ENCODE measurements around the gene NIPSNAP2.

DNA sequence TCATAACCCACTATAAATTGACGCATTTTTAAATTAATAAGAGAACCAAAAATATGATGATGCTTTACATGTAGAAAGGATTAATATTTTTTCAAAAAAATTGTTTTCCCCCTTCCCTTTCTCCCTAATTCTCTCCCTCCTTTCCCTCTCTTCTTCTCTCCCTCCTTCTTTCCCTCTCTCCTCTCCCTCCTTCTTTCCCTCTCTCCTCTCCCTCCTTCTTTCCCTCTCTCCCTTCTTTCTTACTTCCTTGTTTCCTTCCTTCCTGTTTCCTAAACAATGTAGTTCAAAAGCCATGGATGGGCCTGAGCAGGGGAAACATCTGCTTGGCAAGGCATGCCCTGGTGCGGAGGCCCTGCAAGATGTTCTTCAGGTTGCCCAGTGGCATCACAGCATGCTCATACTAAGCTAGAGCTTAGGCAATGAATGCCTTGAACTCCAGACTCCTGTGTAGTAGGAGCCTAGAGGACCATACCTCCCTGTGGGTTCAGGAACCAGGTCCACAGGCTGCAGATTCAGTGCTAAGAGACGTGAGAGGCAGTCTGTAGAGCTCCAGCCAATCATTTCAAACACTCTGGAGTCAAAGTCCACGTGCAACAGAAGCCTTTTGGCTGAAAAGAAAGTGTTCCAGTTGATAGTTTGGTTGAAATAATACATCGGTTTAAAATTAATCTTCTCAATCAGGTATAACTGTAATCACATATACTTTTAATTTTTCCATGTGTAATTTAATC lies 32.8 kb upstream of the NIPSNAP2 start:
- TF ChIP-seq FOXM1 (IDR thresholded peaks at IDR 0.05; ENCODE audit: borderline replicate concordance), result no peak
- no peak for TF ChIP-seq SP1 (IDR thresholded peaks at IDR 0.05)
- TF ChIP-seq ELF4 (IDR thresholded peaks at IDR 0.05), result no peak
- no peak for TF ChIP-seq HDGF (IDR thresholded peaks at IDR 0.05; ENCODE audit: borderline replicate concordance)
- no peak for TF ChIP-seq TARDBP (IDR thresholded peaks at IDR 0.05)
- no peak for TF ChIP-seq FOXK2 (IDR thresholded peaks at IDR 0.05)
- no peak for TF ChIP-seq ARNT (IDR thresholded peaks at IDR 0.05)
- TF ChIP-seq, protein P1, sequence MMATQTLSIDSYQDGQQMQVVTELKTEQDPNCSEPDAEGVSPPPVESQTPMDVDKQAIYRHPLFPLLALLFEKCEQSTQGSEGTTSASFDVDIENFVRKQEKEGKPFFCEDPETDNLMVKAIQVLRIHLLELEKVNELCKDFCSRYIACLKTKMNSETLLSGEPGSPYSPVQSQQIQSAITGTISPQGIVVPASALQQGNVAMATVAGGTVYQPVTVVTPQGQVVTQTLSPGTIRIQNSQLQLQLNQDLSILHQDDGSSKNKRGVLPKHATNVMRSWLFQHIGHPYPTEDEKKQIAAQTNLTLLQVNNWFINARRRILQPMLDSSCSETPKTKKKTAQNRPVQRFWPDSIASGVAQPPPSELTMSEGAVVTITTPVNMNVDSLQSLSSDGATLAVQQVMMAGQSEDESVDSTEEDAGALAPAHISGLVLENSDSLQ (IDR thresholded peaks at IDR 0.05), result no peak
- no peak for TF ChIP-seq L3MBTL2 (conservative IDR thresholded peaks at IDR 0.05)
